Activated naive CD4-positive, alpha-beta T cell treated with anti-CD3 and anti-CD28 coated beads, Interleukin-2, amount 50 U/mL, for 72 hours (primary cell): ENCODE data around the gene RAB3D. TPM values are rescaled to one million over a fixed set of nuclear protein-coding genes. Genes with fewer than 3 reads are reported as not detected.

ENCODE experiments used
- ATAC-seq, 2 donors: fragments of 150-1000 bp; cut with Tn5 transposase; 2 replicates each; pipeline ENCODE4 v1.10.0; 2021; ENCODE audit warnings: mild to moderate bottlenecking in 2 of 2, moderate library complexity in 2 of 2
- DNase-seq, 2 donors: peaks; one replicate each; pipeline ENCODE4 v3.0.0; 2021 to 2022; ENCODE audit warnings: low spot score in 2 of 2
- H3K27ac Mint-ChIP-seq, 2 donors: one replicate each; pipeline ENCODE4 v1.8.0; 2022; ENCODE audit warnings: mild to moderate bottlenecking in 2 of 2, mixed read lengths in 2 of 2
- H3K36me3 Mint-ChIP-seq, 2 donors: one replicate each; pipeline ENCODE4 v1.8.0; 2022; ENCODE audit warnings: mixed read lengths in 2 of 2
- H3K9me3 Mint-ChIP-seq, 2 donors: one replicate each; pipeline ENCODE4 v1.8.0; 2022; ENCODE audit warnings: mixed read lengths in 2 of 2
- total RNA-seq, 2 donors: library from RNA; stranded (reverse); gene quantifications; one replicate each; pipeline ENCODE4 v1.2.3, GENCODE V29; 2022

The RAB3D gene
- total RNA-seq, 2 donors from 2014 or later = 3.9 to 19.3 TPM

GRCh38 chr19:11291991-11292390 lies 47.5 kb downstream of the RAB3D start:
- Mint-ChIP-seq H3K36me3 (no peaks in the 10 kb centered on the region), H3K9me3 (no peaks in the 10 kb centered on the region), H3K27ac (no peak overlapping the region)
- DNase-seq (no peak), ATAC-seq (no peak)

GRCh38 chr19:11291415-11291814 lies 48.0 kb downstream of the RAB3D start:
- H3K27ac Mint-ChIP-seq = no peak overlapping the region
- H3K9me3 Mint-ChIP-seq = no peaks in the 10 kb centered on the region
- no peak for DNase-seq
- no peak for ATAC-seq
- no peaks in the 10 kb centered on the region for H3K36me3 Mint-ChIP-seq

- DNase-seq (no peak), ATAC-seq (no peak)
- Mint-ChIP-seq H3K36me3 (no peaks in the 10 kb centered on the region), H3K27ac (no peak overlapping the region), H3K9me3 (no peaks in the 10 kb centered on the region)
Observed at GRCh38 chr19:11290256-11290655, 49.2 kb downstream of the RAB3D start.

GRCh38 chr19:11288349-11288748 lies 51.1 kb downstream of the RAB3D start:
- H3K27ac Mint-ChIP-seq = no peak overlapping the region
- DNase-seq (no peak), ATAC-seq (no peak)
- H3K9me3 Mint-ChIP-seq = no peaks in the 10 kb centered on the region
- H3K36me3 Mint-ChIP-seq = no peaks in the 10 kb centered on the region

GRCh38 chr19:11286312-11286974 lies 53.0 kb downstream of the RAB3D start:
- Mint-ChIP-seq H3K27ac (no peak overlapping the region), H3K9me3 (no peaks in the 10 kb centered on the region), H3K36me3 (no peaks in the 10 kb centered on the region)
- no peak for ATAC-seq
- no peak for DNase-seq

- ATAC-seq (no peak), DNase-seq (no peak)
- H3K9me3 Mint-ChIP-seq = no peaks in the 10 kb centered on the region
- H3K36me3 Mint-ChIP-seq = no peaks in the 10 kb centered on the region
- H3K27ac Mint-ChIP-seq = no peak overlapping the region
Observed at GRCh38 chr19:11284515-11284914, 54.9 kb downstream of the RAB3D start.

GRCh38 chr19:11281356-11282049 lies 58.0 kb downstream of the RAB3D start:
- ATAC-seq (no peak), DNase-seq (no peak)
- peaks cover 5 to 7% of the 10 kb centered on the region in 2 donors for H3K36me3 Mint-ChIP-seq
- no peak overlapping the region for H3K27ac Mint-ChIP-seq
- H3K9me3 Mint-ChIP-seq = no peaks in the 10 kb centered on the region

- no peak overlapping the region for H3K27ac Mint-ChIP-seq
- ATAC-seq (peak; percentile 85 to 92), DNase-seq (peak in 1 of 2 donors; percentile 68)
- peaks cover 5 to 7% of the 10 kb centered on the region in 2 donors for H3K36me3 Mint-ChIP-seq
- no peaks in the 10 kb centered on the region for H3K9me3 Mint-ChIP-seq
Observed at GRCh38 chr19:11279505-11280236, 59.8 kb downstream of the RAB3D start.

- ATAC-seq (no peak), DNase-seq (no peak)
- Mint-ChIP-seq H3K36me3 (peaks cover 5 to 7% of the 10 kb centered on the region in 2 donors), H3K9me3 (no peaks in the 10 kb centered on the region), H3K27ac (no peak overlapping the region)
Observed at GRCh38 chr19:11278670-11279069, 60.8 kb downstream of the RAB3D start.

GRCh38 chr19:11274533-11275086 lies 64.8 kb downstream of the RAB3D start:
- Mint-ChIP-seq H3K9me3 (no peaks in the 10 kb centered on the region), H3K27ac (no peak overlapping the region)
- no peak for DNase-seq

GRCh38 chr19:11273989-11274388 lies 65.5 kb downstream of the RAB3D start:
- no peak for ATAC-seq
- Mint-ChIP-seq H3K9me3 (no peaks in the 10 kb centered on the region), H3K27ac (no peak overlapping the region), H3K36me3 (peaks cover 5 to 7% of the 10 kb centered on the region in 2 donors)
- DNase-seq = no peak

More at GRCh38 chr19:11274533-11275086, 64.8 kb downstream of the RAB3D start:
- H3K36me3 Mint-ChIP-seq = peaks cover 5 to 7% of the 10 kb centered on the region in 2 donors
- ATAC-seq = no peak

GRCh38 chr19:11273296-11273695 lies 66.2 kb downstream of the RAB3D start:
- Mint-ChIP-seq H3K27ac (no peak overlapping the region), H3K36me3 (peaks cover 4 to 7% of the 10 kb centered on the region in 2 donors), H3K9me3 (no peaks in the 10 kb centered on the region)
- DNase-seq (no peak), ATAC-seq (no peak)

Other genes with a start within 250 kb of the RAB3D start
- 10 to 100 TPM; 48.7 to 86.4 TPM for gene SPC24, start 183.9 kb downstream of the RAB3D start, total RNA-seq
- 1 to 10 TPM; 1.6 to 5.5 TPM for gene KANK2, start 142.1 kb downstream of the RAB3D start, total RNA-seq
- not detected for gene ANGPTL8, start 100.0 kb downstream of the RAB3D start, total RNA-seq
- 10 to 100 TPM in 1 of 2 donors, 1 to 10 TPM in 1; 2.0 to 17.4 TPM for gene DOCK6, start 77.1 kb downstream of the RAB3D start, total RNA-seq
- not detected for gene TSPAN16, start 43.5 kb downstream of the RAB3D start, total RNA-seq
- 10 to 100 TPM; 29.9 to 36.4 TPM for gene TMEM205, start 6.6 kb upstream of the RAB3D start, total RNA-seq
- 10 to 100 TPM; 16.6 to 28.8 TPM for gene CCDC159, start 6.9 kb upstream of the RAB3D start, total RNA-seq
- 1 to 10 TPM; 4.4 to 7.9 TPM for gene PLPPR2, start 15.8 kb upstream of the RAB3D start, total RNA-seq
- gene SWSAP1, start 35.0 kb upstream of the RAB3D start, total RNA-seq = 1 to 10 TPM; 1.9 to 2.2 TPM
- 10 to 100 TPM in 1 of 2 donors, 1 to 10 TPM in 1; 7.9 to 14.1 TPM for gene EPOR, start 44.7 kb upstream of the RAB3D start, total RNA-seq
- gene RGL3, start 79.7 kb upstream of the RAB3D start, total RNA-seq = not detected
- under 1 TPM; 0.30 to 0.95 TPM for gene ODAD3, start 95.5 kb upstream of the RAB3D start, total RNA-seq
- 100 to 1,000 TPM; 272 to 285 TPM for gene PRKCSH, start 96.0 kb upstream of the RAB3D start, total RNA-seq
- not detected for gene ELAVL3, start 141.4 kb upstream of the RAB3D start, total RNA-seq
- 10 to 100 TPM; 10.3 to 20.3 TPM for gene ZNF653, start 166.2 kb upstream of the RAB3D start, total RNA-seq
- gene ECSIT, start 189.5 kb upstream of the RAB3D start, total RNA-seq = 10 to 100 TPM; 43.0 to 73.3 TPM
- not detected for gene CNN1, start 199.2 kb upstream of the RAB3D start, total RNA-seq
- 10 to 100 TPM; 43.1 to 64.1 TPM for gene ELOF1, start 219.6 kb upstream of the RAB3D start, total RNA-seq
- 10 to 100 TPM; 20.3 to 30.0 TPM for gene ACP5, start 238.0 kb upstream of the RAB3D start, total RNA-seq